ENCODE measurements around the gene CDC42SE2. TPM values are rescaled to one million over a fixed set of nuclear protein-coding genes. Genes with fewer than 3 reads are reported as not detected.
"Not testable (repeated sequence)": the region's sequence is repeated elsewhere in the genome, so short reads cannot be mapped to it uniquely, and the experiment has no call there.

CDC42SE2 gene
- total RNA-seq, 1 experiment from 2014 or later = 22.5 TPM

- no peak for TF ChIP-seq ATF2 (CRISPR knock-in tag; IDR thresholded peaks at IDR 0.05; ENCODE audit: borderline replicate concordance, low read depth)
- no peak for TF ChIP-seq TCF7 (CRISPR knock-in tag; IDR thresholded peaks at IDR 0.05; ENCODE audit: low read depth)
- no peak for TF ChIP-seq ERG (CRISPR knock-in tag; IDR thresholded peaks at IDR 0.05)
- TF ChIP-seq TEAD4 (CRISPR knock-in tag; IDR thresholded peaks at IDR 0.05) = no peak
- no peak for TF ChIP-seq ELF4 (CRISPR knock-in tag; IDR thresholded peaks at IDR 0.05; ENCODE audit: low read depth)
- no peak for TF ChIP-seq ATF6 (CRISPR knock-in tag; IDR thresholded peaks at IDR 0.05)
- TF ChIP-seq ZSCAN18 (CRISPR knock-in tag; IDR thresholded peaks at IDR 0.05) = no peak
Measured at GRCh38 chr5:131252824-131253171, 11.1 kb upstream of the CDC42SE2 start (continued).

- H3K36me3 Mint-ChIP-seq; H3K4me3 Mint-ChIP-seq; H3K27me3 Mint-ChIP-seq (ENCODE audit: low read depth); DNase-seq (ENCODE audit: low spot score); H3K4me1 Mint-ChIP-seq; CTCF ChIA-PET; POLR2A ChIA-PET; ATAC-seq; H3K9me3 Mint-ChIP-seq; H3K27ac Mint-ChIP-seq: not testable (repeated sequence)
Measured at GRCh38 chr5:131254025-131254424, 9.8 kb upstream of the CDC42SE2 start.

GRCh38 chr5:131254741-131255140, 9.1 kb upstream of the CDC42SE2 start:
- no peak overlapping the region for H3K27ac Mint-ChIP-seq
- H3K36me3 Mint-ChIP-seq = no peaks in the 10 kb centered on the region
- H3K4me1 Mint-ChIP-seq = peaks cover 8% of the 10 kb centered on the region
- no peaks in the 10 kb centered on the region for H3K27me3 Mint-ChIP-seq (ENCODE audit: low read depth)
- POLR2A ChIA-PET = no interaction called here
- H3K4me3 Mint-ChIP-seq = no peak overlapping the region
- DNase-seq (ENCODE audit: low spot score) = no peak
- TF ChIP-seq JUN (CRISPR knock-in tag; IDR thresholded peaks at IDR 0.05) (no peak), TEAD1 (CRISPR knock-in tag; IDR thresholded peaks at IDR 0.05) (no peak), ZSCAN18 (CRISPR knock-in tag; IDR thresholded peaks at IDR 0.05) (no peak), NR1H2 (CRISPR knock-in tag; IDR thresholded peaks at IDR 0.05) (no peak), E2F5 (CRISPR knock-in tag; IDR thresholded peaks at IDR 0.05) (no peak), ZNF532 (CRISPR knock-in tag; IDR thresholded peaks at IDR 0.05; ENCODE audit: borderline replicate concordance) (no peak), ZNF219 (CRISPR knock-in tag; IDR thresholded peaks at IDR 0.05; ENCODE audit: borderline replicate concordance) (no peak), SOX15 (CRISPR knock-in tag; IDR thresholded peaks at IDR 0.05) (no peak), NFE2L1 (CRISPR knock-in tag; IDR thresholded peaks at IDR 0.05) (no peak), TEAD4 (CRISPR knock-in tag; IDR thresholded peaks at IDR 0.05) (no peak), ZNF263 (CRISPR knock-in tag; IDR thresholded peaks at IDR 0.05; ENCODE audit: low read depth) (no peak), FOXP4 (CRISPR knock-in tag; IDR thresholded peaks at IDR 0.05) (no peak), MYBL2 (CRISPR knock-in tag; IDR thresholded peaks at IDR 0.05) (no peak), ZNF121 (CRISPR knock-in tag; IDR thresholded peaks at IDR 0.05) (no peak)
- no peak for ATAC-seq
- CTCF ChIA-PET = no interaction called here
- H3K9me3 Mint-ChIP-seq = no peaks in the 10 kb centered on the region
